ENCODE measurements around the gene CTXN3.

CTXN3 gene

GRCh38 chr5:127684726-127685467 lies 36.0 kb downstream of the CTXN3 start:
- TF ChIP-seq CTCF (IDR thresholded peaks at IDR 0.05; ENCODE audit: low read depth, low read length) = no peak
- H3K4me3 ChIP-seq (ENCODE audit: low read depth, low read length) = no peak overlapping the region

GRCh38 chr5:127685662-127686061 lies 36.8 kb downstream of the CTXN3 start:
- TF ChIP-seq CTCF (IDR thresholded peaks at IDR 0.05; ENCODE audit: low read depth, low read length) = no peak
- H3K4me3 ChIP-seq (ENCODE audit: low read depth, low read length) = no peak overlapping the region

GRCh38 chr5:127686424-127686823 lies 37.5 kb downstream of the CTXN3 start:
- TF ChIP-seq CTCF (IDR thresholded peaks at IDR 0.05; ENCODE audit: low read depth, low read length) = no peak
- no peak overlapping the region for H3K4me3 ChIP-seq (ENCODE audit: low read depth, low read length)

GRCh38 chr5:127694518-127695171 lies 45.8 kb downstream of the CTXN3 start:
- TF ChIP-seq CTCF (IDR thresholded peaks at IDR 0.05; ENCODE audit: low read depth, low read length) = no peak
- no peak overlapping the region for H3K4me3 ChIP-seq (ENCODE audit: low read depth, low read length)

GRCh38 chr5:127695346-127695745 lies 46.5 kb downstream of the CTXN3 start:
- no peak for TF ChIP-seq CTCF (IDR thresholded peaks at IDR 0.05; ENCODE audit: low read depth, low read length)
- no peak overlapping the region for H3K4me3 ChIP-seq (ENCODE audit: low read depth, low read length)

- H3K4me3 ChIP-seq (ENCODE audit: low read depth, low read length) = no peak overlapping the region
- no peak for TF ChIP-seq CTCF (IDR thresholded peaks at IDR 0.05; ENCODE audit: low read depth, low read length)
Measured at GRCh38 chr5:127696683-127697082, 47.8 kb downstream of the CTXN3 start.

- no peak for TF ChIP-seq CTCF (IDR thresholded peaks at IDR 0.05; ENCODE audit: low read depth, low read length)
- no peak overlapping the region for H3K4me3 ChIP-seq (ENCODE audit: low read depth, low read length)
Measured at GRCh38 chr5:127697894-127698600, 49.2 kb downstream of the CTXN3 start.

Measured in WI38 (cell line).